ENCODE results near the gene NELFB. TPM values are rescaled to one million over a fixed set of nuclear protein-coding genes. Genes with fewer than 3 reads are reported as not detected.

The NELFB gene
- total and polyA plus RNA-seq, 9 of the 15 experiments (the other 6 are each of a cell fraction or from before 2014, with no cell fraction given): 0.24 to 84.0 (median 29.7) TPM

- TF ChIP-seq MGA (IDR thresholded peaks at IDR 0.05) (no peak), ZNF511 (CRISPR knock-in tag; IDR thresholded peaks at IDR 0.05) (no peak), RBFOX2 (IDR thresholded peaks at IDR 0.05; ENCODE audit: low read depth, low read length) (peak; percentile 39; the same call in 1 of the 2 replicates), RREB1 (CRISPR knock-in tag; IDR thresholded peaks at IDR 0.05) (no peak), LARP7 (IDR thresholded peaks at IDR 0.05) (no peak)
- TF ChIP-seq, protein P1, sequence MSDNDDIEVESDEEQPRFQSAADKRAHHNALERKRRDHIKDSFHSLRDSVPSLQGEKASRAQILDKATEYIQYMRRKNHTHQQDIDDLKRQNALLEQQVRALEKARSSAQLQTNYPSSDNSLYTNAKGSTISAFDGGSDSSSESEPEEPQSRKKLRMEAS (CRISPR knock-in tag; IDR thresholded peaks at IDR 0.05): peak; percentile 50; the same call in 1 of the 2 replicates
Measured at GRCh38 chr9:137220317-137221094, 34.6 kb upstream of the NELFB start (continued).
